ENCODE data around the gene PFKFB2.

PFKFB2 gene

GRCh38 chr1:207084232-207084631 lies 31.2 kb downstream of the PFKFB2 start:
- no peaks in the 10 kb centered on the region for H3K4me1 ChIP-seq (ENCODE audit: control insufficient read depth in 1 of 2, insufficient read depth in 2 of 2, low read length in 2 of 2)
- no peak overlapping the region for H3K4me3 ChIP-seq (ENCODE audit: low read depth in 1 of 2, low read length in 2 of 2)
- no peaks in the 10 kb centered on the region for H3K9me3 ChIP-seq (ENCODE audit: control insufficient read depth in 1 of 2, low read length in 2 of 2)
- peaks cover under 1 to 8% of the 10 kb centered on the region in 2 donors for H3K36me3 ChIP-seq (ENCODE audit: control insufficient read depth in 1 of 2, insufficient read depth in 2 of 2, low read length in 2 of 2)
- H3K27ac ChIP-seq (ENCODE audit: low read length) = no peak overlapping the region
- H3K27me3 ChIP-seq (ENCODE audit: low read depth, low read length) = no peaks in the 10 kb centered on the region

- Histone ChIP-seq H3K4me1 (ENCODE audit: control insufficient read depth in 1 of 2, insufficient read depth in 2 of 2, low read length in 2 of 2) (no peaks in the 10 kb centered on the region), H3K4me3 (ENCODE audit: low read depth in 1 of 2, low read length in 2 of 2) (no peak overlapping the region), H3K36me3 (ENCODE audit: control insufficient read depth in 1 of 2, insufficient read depth in 2 of 2, low read length in 2 of 2) (peaks cover 0 to 2% of the 10 kb centered on the region in 2 donors), H3K27ac (ENCODE audit: low read length) (no peak overlapping the region), H3K9me3 (ENCODE audit: control insufficient read depth in 1 of 2, low read length in 2 of 2) (no peaks in the 10 kb centered on the region), H3K27me3 (ENCODE audit: low read depth, low read length) (no peaks in the 10 kb centered on the region)
These were observed 31.7 kb downstream of the PFKFB2 start for GRCh38 chr1:207084701-207085180.

DNA sequence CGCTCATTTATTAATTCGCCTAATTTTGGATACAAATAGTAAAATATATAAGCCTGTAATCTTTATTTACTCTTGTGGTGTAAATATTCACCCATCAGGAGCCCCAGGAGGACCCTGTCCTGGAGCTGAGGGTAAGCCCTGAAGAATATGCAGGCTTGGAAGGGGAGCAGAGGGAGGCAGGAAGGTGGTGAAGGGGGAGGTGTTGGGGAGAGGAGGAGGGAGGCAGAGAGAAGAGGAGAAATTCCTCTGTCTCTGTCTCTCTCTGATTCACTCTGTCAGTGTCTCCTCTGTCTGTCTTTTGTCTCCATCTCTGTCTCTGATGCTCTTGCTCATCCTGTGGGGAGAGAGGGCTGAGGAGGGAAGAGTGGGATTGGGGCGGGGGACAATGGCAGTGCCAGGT lies 32.8 kb downstream of the PFKFB2 start:
- H3K36me3 ChIP-seq (ENCODE audit: control insufficient read depth in 1 of 2, insufficient read depth in 2 of 2, low read length in 2 of 2) = no peaks in the 10 kb centered on the region
- H3K27ac ChIP-seq (ENCODE audit: low read length) = no peak overlapping the region
- no peaks in the 10 kb centered on the region for H3K4me1 ChIP-seq (ENCODE audit: control insufficient read depth in 1 of 2, insufficient read depth in 2 of 2, low read length in 2 of 2)
- no peaks in the 10 kb centered on the region for H3K27me3 ChIP-seq (ENCODE audit: low read depth, low read length)
- no peaks in the 10 kb centered on the region for H3K9me3 ChIP-seq (ENCODE audit: control insufficient read depth in 1 of 2, low read length in 2 of 2)
- no peak overlapping the region for H3K4me3 ChIP-seq (ENCODE audit: low read depth in 1 of 2, low read length in 2 of 2)

DNA sequence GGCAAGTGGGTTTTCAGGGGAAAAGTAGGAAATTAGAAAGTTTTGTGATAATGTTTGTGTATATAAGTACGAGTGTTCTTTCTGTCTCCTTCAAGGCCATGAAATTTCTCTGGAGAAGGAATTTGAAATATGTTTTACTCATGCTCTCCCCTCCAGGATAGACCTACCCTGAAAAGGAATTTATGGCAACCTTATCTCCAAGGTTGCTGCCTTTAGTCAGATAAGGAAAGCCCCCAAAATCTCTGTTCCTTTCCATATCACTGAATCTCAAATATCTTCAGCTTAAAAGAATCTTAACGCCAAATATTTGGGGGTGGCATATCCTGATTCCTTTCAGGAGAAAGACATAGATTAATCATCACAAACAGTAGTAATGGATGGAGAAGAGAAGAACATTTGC lies 35.1 kb downstream of the PFKFB2 start:
- H3K4me1 ChIP-seq (ENCODE audit: control insufficient read depth in 1 of 2, insufficient read depth in 2 of 2, low read length in 2 of 2) = no peaks in the 10 kb centered on the region
- no peaks in the 10 kb centered on the region for H3K36me3 ChIP-seq (ENCODE audit: control insufficient read depth in 1 of 2, insufficient read depth in 2 of 2, low read length in 2 of 2)
- H3K4me3 ChIP-seq (ENCODE audit: low read depth in 1 of 2, low read length in 2 of 2) = no peak overlapping the region
- H3K27ac ChIP-seq (ENCODE audit: low read length) = no peak overlapping the region
- H3K27me3 ChIP-seq (ENCODE audit: low read depth, low read length) = no peaks in the 10 kb centered on the region
- no peaks in the 10 kb centered on the region for H3K9me3 ChIP-seq (ENCODE audit: control insufficient read depth in 1 of 2, low read length in 2 of 2)

- H3K36me3 ChIP-seq (ENCODE audit: control insufficient read depth in 1 of 2, insufficient read depth in 2 of 2, low read length in 2 of 2) = no peaks in the 10 kb centered on the region
- no peaks in the 10 kb centered on the region for H3K9me3 ChIP-seq (ENCODE audit: control insufficient read depth in 1 of 2, low read length in 2 of 2)
- no peak within 1 kb of the TSS for H3K4me3 ChIP-seq (ENCODE audit: low read depth in 1 of 2, low read length in 2 of 2)
- H3K27ac ChIP-seq (ENCODE audit: low read length) = peak within 1 kb of the TSS; percentile 1
- no peaks in the 10 kb centered on the region for H3K27me3 ChIP-seq (ENCODE audit: low read depth, low read length)
- H3K4me1 ChIP-seq (ENCODE audit: control insufficient read depth in 1 of 2, insufficient read depth in 2 of 2, low read length in 2 of 2) = no peaks in the 10 kb centered on the region
These were observed 35.9 kb downstream of the PFKFB2 start, which contains the start of gene C4BPB for GRCh38 chr1:207088701-207089626. Gene C4BPB, plus strand, starts transcription at chr1:207088860. Its CDS starts 672 bp downstream, at chr1:207089532.

DNA sequence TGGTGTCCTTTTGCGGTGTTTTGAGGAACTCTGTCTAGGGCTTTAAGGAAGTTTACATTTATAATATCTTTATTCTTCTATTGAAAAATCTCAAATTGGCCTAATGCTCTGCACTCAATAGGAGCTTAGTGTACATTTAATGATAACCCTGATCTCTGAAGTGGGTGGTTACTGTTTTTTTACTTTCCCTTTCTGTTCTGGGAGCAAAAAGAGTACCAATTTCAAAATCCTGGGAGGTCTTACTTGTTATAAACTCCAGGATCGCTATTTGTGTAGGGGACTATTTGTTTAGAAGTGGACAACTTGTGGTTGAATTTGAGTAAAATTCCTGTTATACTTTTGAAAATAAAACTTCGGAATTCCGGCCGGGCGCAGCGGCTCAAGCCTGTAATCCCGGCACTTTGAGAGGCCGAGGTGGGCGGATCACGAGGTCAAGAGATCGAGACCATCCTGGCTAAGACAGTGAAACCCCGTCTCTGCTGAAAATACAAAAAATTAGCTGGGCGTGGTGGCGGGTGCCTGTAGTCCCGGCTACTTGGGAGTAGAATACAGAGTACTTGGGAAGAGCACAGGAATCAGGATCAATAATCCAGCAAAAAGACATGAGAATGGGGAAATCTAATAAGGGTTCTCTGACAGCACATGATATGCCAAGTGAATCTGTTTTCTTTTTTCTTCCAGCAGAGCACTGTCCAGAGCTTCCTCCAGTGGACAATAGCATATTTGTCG lies 36.7 kb downstream of the PFKFB2 start:
- H3K27me3 ChIP-seq (ENCODE audit: low read depth, low read length) = no peaks in the 10 kb centered on the region

GRCh38 chr1:207091200-207091908 lies 38.3 kb downstream of the PFKFB2 start:
- Histone ChIP-seq H3K4me3 (ENCODE audit: low read depth in 1 of 2, low read length in 2 of 2) (no peak overlapping the region), H3K27ac (ENCODE audit: low read length) (no peak overlapping the region), H3K36me3 (ENCODE audit: control insufficient read depth in 1 of 2, insufficient read depth in 2 of 2, low read length in 2 of 2) (no peaks in the 10 kb centered on the region), H3K27me3 (ENCODE audit: low read depth, low read length) (no peaks in the 10 kb centered on the region), H3K9me3 (ENCODE audit: control insufficient read depth in 1 of 2, low read length in 2 of 2) (no peaks in the 10 kb centered on the region), H3K4me1 (ENCODE audit: control insufficient read depth in 1 of 2, insufficient read depth in 2 of 2, low read length in 2 of 2) (no peaks in the 10 kb centered on the region)

More for the DNA sequence above, 36.7 kb downstream of the PFKFB2 start:
- no peaks in the 10 kb centered on the region for H3K4me1 ChIP-seq (ENCODE audit: control insufficient read depth in 1 of 2, insufficient read depth in 2 of 2, low read length in 2 of 2)
- no peaks in the 10 kb centered on the region for H3K9me3 ChIP-seq (ENCODE audit: control insufficient read depth in 1 of 2, low read length in 2 of 2)
- no peak overlapping the region for H3K27ac ChIP-seq (ENCODE audit: low read length)
- no peaks in the 10 kb centered on the region for H3K36me3 ChIP-seq (ENCODE audit: control insufficient read depth in 1 of 2, insufficient read depth in 2 of 2, low read length in 2 of 2)
- no peak overlapping the region for H3K4me3 ChIP-seq (ENCODE audit: low read depth in 1 of 2, low read length in 2 of 2)

- no peaks in the 10 kb centered on the region for H3K27me3 ChIP-seq (ENCODE audit: low read depth, low read length)
- H3K9me3 ChIP-seq (ENCODE audit: control insufficient read depth in 1 of 2, low read length in 2 of 2) = no peaks in the 10 kb centered on the region
- no peaks in the 10 kb centered on the region for H3K4me1 ChIP-seq (ENCODE audit: control insufficient read depth in 1 of 2, insufficient read depth in 2 of 2, low read length in 2 of 2)
- no peak overlapping the region for H3K27ac ChIP-seq (ENCODE audit: low read length)
- H3K36me3 ChIP-seq (ENCODE audit: control insufficient read depth in 1 of 2, insufficient read depth in 2 of 2, low read length in 2 of 2) = no peaks in the 10 kb centered on the region
- H3K4me3 ChIP-seq (ENCODE audit: low read depth in 1 of 2, low read length in 2 of 2) = no peak overlapping the region
These were observed 40.9 kb downstream of the PFKFB2 start for GRCh38 chr1:207093944-207094343.

DNA sequence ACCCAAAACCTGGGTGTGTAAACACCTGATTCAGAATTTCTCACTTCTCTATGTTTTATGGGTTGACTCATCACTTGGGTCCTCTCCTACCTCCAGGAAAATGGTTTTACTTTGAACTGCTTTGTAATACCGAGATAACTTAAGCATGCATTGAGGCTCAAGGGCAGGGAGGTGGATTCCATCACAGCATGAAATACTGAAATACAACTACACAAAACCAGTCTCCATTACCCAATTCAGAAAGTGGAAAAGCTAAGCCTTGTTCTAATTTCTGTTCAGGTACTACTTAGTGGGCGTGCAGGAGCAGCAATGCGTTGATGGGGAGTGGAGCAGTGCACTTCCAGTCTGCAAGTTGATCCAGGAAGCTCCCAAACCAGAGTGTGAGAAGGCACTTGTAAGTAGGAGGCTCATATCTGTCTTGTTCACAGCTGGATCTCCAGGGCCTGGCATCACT lies 44.8 kb downstream of the PFKFB2 start:
- Histone ChIP-seq H3K27me3 (ENCODE audit: low read depth, low read length) (no peaks in the 10 kb centered on the region), H3K36me3 (ENCODE audit: control insufficient read depth in 1 of 2, insufficient read depth in 2 of 2, low read length in 2 of 2) (no peaks in the 10 kb centered on the region), H3K4me3 (ENCODE audit: low read depth in 1 of 2, low read length in 2 of 2) (no peak overlapping the region), H3K4me1 (ENCODE audit: control insufficient read depth in 1 of 2, insufficient read depth in 2 of 2, low read length in 2 of 2) (no peaks in the 10 kb centered on the region), H3K9me3 (ENCODE audit: control insufficient read depth in 1 of 2, low read length in 2 of 2) (no peaks in the 10 kb centered on the region), H3K27ac (ENCODE audit: low read length) (no peak overlapping the region)

DNA sequence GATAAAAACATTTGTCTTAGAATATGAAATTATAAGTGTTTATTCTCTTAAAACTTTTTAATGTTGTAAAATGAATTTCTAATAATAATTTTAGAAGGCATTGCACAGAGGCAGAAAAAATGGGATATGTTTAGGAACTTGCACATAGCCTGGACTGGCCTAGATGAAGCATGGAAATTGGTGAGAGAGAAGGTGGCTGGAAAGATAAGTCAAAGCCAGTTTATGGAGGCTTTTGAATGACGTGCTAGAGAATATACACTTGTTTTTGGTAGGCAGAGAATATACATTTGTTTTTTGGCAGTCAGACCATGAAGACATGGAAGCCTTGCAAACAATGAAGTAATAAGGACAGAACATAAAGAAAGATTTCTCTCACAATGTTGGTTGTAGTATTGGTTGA lies 48.6 kb downstream of the PFKFB2 start:
- no peak overlapping the region for H3K27ac ChIP-seq (ENCODE audit: low read length)

GRCh38 chr1:207102146-207102545 lies 49.1 kb downstream of the PFKFB2 start:
- H3K4me3 ChIP-seq (ENCODE audit: low read depth in 1 of 2, low read length in 2 of 2) = no peak overlapping the region
- no peaks in the 10 kb centered on the region for H3K9me3 ChIP-seq (ENCODE audit: control insufficient read depth in 1 of 2, low read length in 2 of 2)
- no peaks in the 10 kb centered on the region for H3K27me3 ChIP-seq (ENCODE audit: low read depth, low read length)
- H3K36me3 ChIP-seq (ENCODE audit: control insufficient read depth in 1 of 2, insufficient read depth in 2 of 2, low read length in 2 of 2) = no peaks in the 10 kb centered on the region
- no peaks in the 10 kb centered on the region for H3K4me1 ChIP-seq (ENCODE audit: control insufficient read depth in 1 of 2, insufficient read depth in 2 of 2, low read length in 2 of 2)
- H3K27ac ChIP-seq (ENCODE audit: low read length) = no peak overlapping the region

More for the DNA sequence above, 48.6 kb downstream of the PFKFB2 start:
- Histone ChIP-seq H3K36me3 (ENCODE audit: control insufficient read depth in 1 of 2, insufficient read depth in 2 of 2, low read length in 2 of 2) (no peaks in the 10 kb centered on the region), H3K9me3 (ENCODE audit: control insufficient read depth in 1 of 2, low read length in 2 of 2) (no peaks in the 10 kb centered on the region), H3K4me3 (ENCODE audit: low read depth in 1 of 2, low read length in 2 of 2) (no peak overlapping the region), H3K27me3 (ENCODE audit: low read depth, low read length) (no peaks in the 10 kb centered on the region), H3K4me1 (ENCODE audit: control insufficient read depth in 1 of 2, insufficient read depth in 2 of 2, low read length in 2 of 2) (no peaks in the 10 kb centered on the region)
